Hepatocyte (in vitro differentiated cells): ENCODE data around the gene METTL25B. TPM values are rescaled to one million over a fixed set of nuclear protein-coding genes. Genes with fewer than 3 reads are reported as not detected.

ENCODE experiments used
- DNase-seq: peaks from one replicate; pipeline ENCODE4 v3.0.0-alpha.2; 2016; ENCODE audit warnings: low spot score
- H2AFZ ChIP-seq: fragments of 200-600 bp; sonication (generic); 2 replicates; pipeline ENCODE4 v1.6.0; 2016; ENCODE audit warnings: antibody characterized with exemption, mild to moderate bottlenecking
- H3K27ac ChIP-seq: fragments of 200-600 bp; sonication (generic); 2 replicates; pipeline ENCODE4 v1.5.1; 2016; ENCODE audit warnings: mild to moderate bottlenecking
- H3K27me3 ChIP-seq: fragments of 200-600 bp; sonication (generic); 2 replicates; pipeline ENCODE4 v1.6.1; 2016
- H3K36me3 ChIP-seq: fragments of 200-600 bp; sonication (generic); replicated peaks from 2 replicates; pipeline ENCODE4 v1.5.1; 2016; ENCODE audit warnings: low read depth; ENCODE audit not compliant: insufficient read depth
- H3K4me1 ChIP-seq: fragments of 200-600 bp; sonication (generic); 2 replicates; pipeline ENCODE4 v1.5.1; 2016; ENCODE audit warnings: mild to moderate bottlenecking, moderate library complexity; ENCODE audit not compliant: insufficient read depth
- H3K4me2 ChIP-seq: fragments of 200-600 bp; sonication (generic); 2 replicates; pipeline ENCODE4 v1.6.0; 2016
- H3K4me3 ChIP-seq: fragments of 200-600 bp; sonication (generic); 2 replicates; pipeline ENCODE4 v1.5.1; 2016; ENCODE audit warnings: mild to moderate bottlenecking
- H3K79me2 ChIP-seq: fragments of 200-600 bp; sonication (generic); 2 replicates; pipeline ENCODE4 v1.6.0; 2017; ENCODE audit warnings: mild to moderate bottlenecking
- H3K9me2 ChIP-seq: fragments of 200-600 bp; sonication (generic); replicated peaks from 2 replicates; pipeline ENCODE4 v1.6.0; 2017; ENCODE audit warnings: mild to moderate bottlenecking; ENCODE audit not compliant: insufficient read depth
- H3K9me3 ChIP-seq: fragments of 200-600 bp; sonication (generic); 2 replicates; pipeline ENCODE4 v1.5.1; 2016; ENCODE audit warnings: low read depth, mild to moderate bottlenecking
- H4K20me1 ChIP-seq: fragments of 200-600 bp; sonication (generic); 2 replicates; pipeline ENCODE4 v1.6.0; 2016; ENCODE audit warnings: mild to moderate bottlenecking; ENCODE audit not compliant: insufficient read depth, poor library complexity, severe bottlenecking
- CTCF ChIP-seq: fragments of 200-600 bp; sonication (generic); IDR thresholded peaks from 2 replicates; pipeline ENCODE4 v1.5.1; 2016; ENCODE audit warnings: antibody characterized with exemption, mild to moderate bottlenecking; ENCODE audit not compliant: poor library complexity
- EZH2 ChIP-seq: fragments of 200-600 bp; sonication (generic); IDR thresholded peaks from 2 replicates; pipeline ENCODE4 v1.6.1; 2016; ENCODE audit warnings: antibody characterized with exemption, mild to moderate bottlenecking, borderline replicate concordance
- EZH2phosphoT487 ChIP-seq: fragments of 200-600 bp; sonication (generic); IDR thresholded peaks from one replicate; pipeline ENCODE4 v1.6.1; 2018; ENCODE audit warnings: antibody characterized with exemption, mild to moderate bottlenecking, low read depth, moderate library complexity; ENCODE audit not compliant: unreplicated experiment, severe bottlenecking
- WGBS: methylation state at CpG from one replicate; pipeline ENCODE4 v1.1.6; 2016; ENCODE audit warnings: low lambda C conversion rate; ENCODE audit errors: missing lambda C conversion rate; 5-methylcytosine and 5-hydroxymethylcytosine counted together
- polyA plus RNA-seq: library from polyadenylated mRNA; unstranded; fragments of >200 nt; fragmentation: Nextera tagmentation; extraction: Ambion mirVana; gene quantifications from 2 replicates; pipeline ENCODE4 v1.2.1, GENCODE V29; 2016
- total RNA-seq: library from RNA; depleted of rRNA; stranded (reverse); fragments of >200 nt; gene quantifications from 2 replicates; pipeline ENCODE4 v1.2.3, GENCODE V29; 2014

METTL25B gene
- total and polyA plus RNA-seq, 2 experiments from 2014 or later, result 20.6 to 24.7 TPM

- Histone ChIP-seq H3K4me3 (no peak overlapping the region), H3K9me2 (no peaks in the 10 kb centered on the region), H3K27me3 (no peaks in the 10 kb centered on the region), H4K20me1 (no peaks in the 10 kb centered on the region), H3K4me2 (peak overlapping the region; percentile 75), H3K79me2 (peaks cover 5% of the 10 kb centered on the region), H3K4me1 (peaks cover 54% of the 10 kb centered on the region), H3K9me3 (no peaks in the 10 kb centered on the region), H3K36me3 (no peaks in the 10 kb centered on the region), H3K27ac (peak overlapping the region; percentile 96), H2AFZ (no peak overlapping the region)
- WGBS, result 38% methylated on average over 19 of the region's 20 CpGs
- TF ChIP-seq CTCF, result no peak
- no peak for TF ChIP-seq EZH2phosphoT487
- TF ChIP-seq EZH2, result no peak
- peak; percentile 75 for DNase-seq
These were observed 36.4 kb upstream of the METTL25B start for GRCh38 chr1:156691665-156692440.

GRCh38 chr1:156692441-156692924 lies 35.8 kb upstream of the METTL25B start:
- Histone ChIP-seq H3K79me2 (peaks cover 5% of the 10 kb centered on the region), H3K27me3 (no peaks in the 10 kb centered on the region), H3K4me1 (peaks cover 54% of the 10 kb centered on the region), H3K4me3 (no peak overlapping the region), H2AFZ (no peak overlapping the region), H3K27ac (peak overlapping the region; percentile 96), H4K20me1 (no peaks in the 10 kb centered on the region), H3K9me2 (no peaks in the 10 kb centered on the region), H3K9me3 (no peaks in the 10 kb centered on the region), H3K36me3 (no peaks in the 10 kb centered on the region), H3K4me2 (peak overlapping the region; percentile 75)
- WGBS, result 13% methylated on average over 8 of the region's 13 CpGs
- DNase-seq, result no peak
- no peak for TF ChIP-seq EZH2phosphoT487
- TF ChIP-seq CTCF, result no peak
- TF ChIP-seq EZH2, result no peak

DNA sequence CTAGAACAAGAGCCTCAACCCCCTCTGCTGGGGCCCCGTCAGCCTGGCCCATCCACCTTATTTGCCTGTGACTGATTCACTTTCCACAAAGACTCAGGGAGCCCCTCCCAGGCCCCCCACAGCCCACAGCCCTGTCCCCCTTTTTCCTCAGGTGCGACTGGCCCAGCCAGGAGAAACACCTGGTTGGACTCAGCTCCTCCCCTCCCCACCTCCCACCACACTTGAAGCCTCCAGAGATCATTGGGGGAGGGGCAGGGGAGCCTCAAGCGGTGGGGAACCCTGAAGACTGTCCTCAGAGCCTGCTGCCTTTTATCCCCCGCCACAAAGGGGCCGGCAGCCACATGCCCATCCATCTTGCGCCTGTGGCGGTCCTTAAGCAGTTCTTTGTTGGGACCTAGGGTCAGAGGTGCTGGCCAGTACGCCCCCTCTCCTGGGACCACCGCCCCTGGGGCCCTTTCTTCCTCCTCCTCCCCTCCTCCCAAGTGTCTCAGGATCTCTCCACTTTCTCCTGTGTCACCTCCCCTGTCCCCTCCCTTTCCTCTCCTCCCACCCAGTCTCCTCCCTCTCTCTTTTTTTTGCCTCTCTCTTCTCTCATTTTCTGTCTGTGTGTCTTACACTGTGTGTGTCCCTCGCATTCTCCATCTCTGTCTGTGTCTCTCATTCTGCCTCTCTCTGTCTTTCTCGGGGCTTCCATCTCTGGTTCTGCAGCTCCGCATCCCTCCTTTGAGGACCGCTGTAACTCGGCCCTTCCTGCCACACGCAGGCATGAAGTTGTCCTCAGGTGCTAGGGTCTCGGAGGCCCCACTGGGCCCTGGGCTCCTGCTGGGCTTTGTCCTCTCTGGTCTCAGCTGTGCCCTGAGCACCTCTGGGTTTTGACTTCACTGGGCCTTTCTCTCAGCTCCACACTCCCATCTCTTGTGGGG lies 35.1 kb upstream of the METTL25B start:
- Histone ChIP-seq H4K20me1 (no peaks in the 10 kb centered on the region), H3K27ac (peak overlapping the region; percentile 96), H3K79me2 (peaks cover 5% of the 10 kb centered on the region), H3K4me2 (peak overlapping the region; percentile 75), H3K36me3 (no peaks in the 10 kb centered on the region), H3K9me2 (no peaks in the 10 kb centered on the region), H3K27me3 (no peaks in the 10 kb centered on the region), H3K4me3 (no peak overlapping the region), H2AFZ (no peak overlapping the region), H3K9me3 (no peaks in the 10 kb centered on the region), H3K4me1 (peaks cover 54% of the 10 kb centered on the region)
- DNase-seq, result peak; percentile 92
- 29% methylated on average over 11 of the region's 16 CpGs for WGBS
- TF ChIP-seq EZH2phosphoT487, result no peak
